Measurements from ENCODE around the gene CEP131. TPM values are rescaled to one million over a fixed set of nuclear protein-coding genes. Genes with fewer than 3 reads are reported as not detected.
A peak's percentile ranks its signal among the peaks of the same experiment; 100 is the strongest.
"Not testable (repeated sequence)": the region's sequence is repeated elsewhere in the genome, so short reads cannot be mapped to it uniquely, and the experiment has no call there.

CEP131 gene
- total RNA-seq, 1 donor from 2014 or later = 33.2 TPM

DNA sequence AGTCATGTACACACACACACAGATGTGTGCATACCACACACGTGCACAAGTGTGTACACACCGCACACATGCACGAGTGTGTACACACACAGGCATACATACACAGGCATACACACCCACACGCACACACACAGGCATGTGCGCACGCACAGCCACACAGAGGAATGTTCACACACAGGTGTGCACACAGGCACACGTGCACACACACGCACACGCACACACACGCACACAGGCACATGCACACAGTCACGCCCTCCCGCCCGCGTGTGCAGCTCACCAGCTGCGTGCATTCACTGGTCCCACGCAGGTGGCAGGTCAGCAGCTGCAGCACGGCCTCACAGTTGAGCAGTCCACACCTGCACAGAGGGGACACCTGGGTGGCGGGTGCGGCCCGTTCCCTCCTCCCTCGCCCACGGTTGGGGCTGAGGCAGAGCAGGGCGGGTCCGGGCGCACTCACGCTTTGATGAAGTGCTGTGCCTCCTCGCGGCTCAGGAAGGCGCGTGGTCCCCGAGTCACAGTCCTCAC, 8.4 kb upstream of the CEP131 start:
- DNase-seq (ENCODE audit: low spot score, unreplicated experiment) = no peak
- Mint-ChIP-seq H3K4me1 (ENCODE audit: low read depth) (peaks cover 2% of the 10 kb centered on the region), H3K4me3 (ENCODE audit: low read depth) (no peak overlapping the region), H3K27me3 (no peaks in the 10 kb centered on the region), H3K9me3 (ENCODE audit: low read depth) (no peaks in the 10 kb centered on the region), H3K27ac (no peak overlapping the region), H3K36me3 (ENCODE audit: insufficient read depth) (peaks cover 14% of the 10 kb centered on the region)
- TF ChIP-seq, protein P1, sequence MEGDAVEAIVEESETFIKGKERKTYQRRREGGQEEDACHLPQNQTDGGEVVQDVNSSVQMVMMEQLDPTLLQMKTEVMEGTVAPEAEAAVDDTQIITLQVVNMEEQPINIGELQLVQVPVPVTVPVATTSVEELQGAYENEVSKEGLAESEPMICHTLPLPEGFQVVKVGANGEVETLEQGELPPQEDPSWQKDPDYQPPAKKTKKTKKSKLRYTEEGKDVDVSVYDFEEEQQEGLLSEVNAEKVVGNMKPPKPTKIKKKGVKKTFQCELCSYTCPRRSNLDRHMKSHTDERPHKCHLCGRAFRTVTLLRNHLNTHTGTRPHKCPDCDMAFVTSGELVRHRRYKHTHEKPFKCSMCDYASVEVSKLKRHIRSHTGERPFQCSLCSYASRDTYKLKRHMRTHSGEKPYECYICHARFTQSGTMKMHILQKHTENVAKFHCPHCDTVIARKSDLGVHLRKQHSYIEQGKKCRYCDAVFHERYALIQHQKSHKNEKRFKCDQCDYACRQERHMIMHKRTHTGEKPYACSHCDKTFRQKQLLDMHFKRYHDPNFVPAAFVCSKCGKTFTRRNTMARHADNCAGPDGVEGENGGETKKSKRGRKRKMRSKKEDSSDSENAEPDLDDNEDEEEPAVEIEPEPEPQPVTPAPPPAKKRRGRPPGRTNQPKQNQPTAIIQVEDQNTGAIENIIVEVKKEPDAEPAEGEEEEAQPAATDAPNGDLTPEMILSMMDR (IDR thresholded peaks at IDR 0.05; ENCODE audit: unreplicated experiment) = no peak

- Mint-ChIP-seq H3K4me3 (ENCODE audit: low read depth) (no peak overlapping the region), H3K27ac (no peak overlapping the region), H3K27me3 (no peaks in the 10 kb centered on the region), H3K9me3 (ENCODE audit: low read depth) (no peaks in the 10 kb centered on the region), H3K4me1 (ENCODE audit: low read depth) (peaks cover 2% of the 10 kb centered on the region), H3K36me3 (ENCODE audit: insufficient read depth) (peaks cover 14% of the 10 kb centered on the region)
- DNase-seq (ENCODE audit: low spot score, unreplicated experiment) = no peak
- TF ChIP-seq, protein P1 (IDR thresholded peaks at IDR 0.05; ENCODE audit: unreplicated experiment) = peak; percentile 21
These were observed 7.5 kb upstream of the CEP131 start for GRCh38 chr17:81230043-81230820.

GRCh38 chr17:81229666-81229920, 6.8 kb upstream of the CEP131 start:
- Mint-ChIP-seq H3K36me3 (ENCODE audit: insufficient read depth) (peaks cover 11% of the 10 kb centered on the region), H3K27me3 (no peaks in the 10 kb centered on the region), H3K4me3 (ENCODE audit: low read depth) (no peak overlapping the region), H3K4me1 (ENCODE audit: low read depth) (no peaks in the 10 kb centered on the region), H3K9me3 (ENCODE audit: low read depth) (no peaks in the 10 kb centered on the region), H3K27ac (no peak overlapping the region)
- DNase-seq (ENCODE audit: low spot score, unreplicated experiment) = no peak
- TF ChIP-seq, protein P1 (IDR thresholded peaks at IDR 0.05; ENCODE audit: unreplicated experiment) = no peak

DNA sequence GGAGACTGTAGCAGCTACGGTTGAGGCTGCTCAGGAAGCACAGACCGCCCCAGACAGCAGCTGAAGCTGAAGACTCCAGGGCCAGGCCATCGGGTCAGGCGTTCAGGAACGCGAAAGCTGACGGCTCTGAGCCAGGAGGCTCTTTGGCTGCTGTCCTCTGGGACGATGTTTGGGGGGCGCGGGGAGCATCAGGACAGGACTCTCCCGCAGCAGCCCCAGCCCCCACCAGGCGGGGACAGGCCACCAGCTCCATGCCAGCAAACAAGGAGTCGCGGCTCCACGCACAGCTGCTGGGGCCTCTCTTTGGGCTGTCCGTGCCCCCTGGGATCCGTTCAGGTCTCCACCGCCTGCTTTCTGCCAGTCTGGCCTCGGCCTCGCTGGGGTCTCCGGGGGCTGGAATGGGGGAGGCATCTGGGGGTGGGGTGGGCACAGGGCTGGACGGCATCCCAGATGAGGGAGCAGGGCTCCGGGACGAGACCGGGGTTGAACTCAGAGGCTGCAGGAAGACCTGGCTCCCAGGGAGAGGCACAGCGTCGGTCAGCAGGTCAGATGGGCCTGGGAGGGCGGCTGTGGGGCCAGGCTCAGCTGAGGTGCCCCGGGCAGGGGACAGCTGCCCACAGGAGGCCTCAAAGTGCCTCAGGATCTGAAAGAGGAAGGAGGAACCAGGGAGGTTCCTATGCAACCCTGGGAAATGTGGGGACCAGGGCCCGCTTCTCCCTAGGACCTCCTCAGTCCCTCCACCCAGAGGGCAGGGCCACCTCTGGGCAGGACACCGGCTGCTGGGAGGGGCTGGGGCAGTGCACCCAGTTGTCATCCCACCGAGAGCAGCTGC, 6.3 kb upstream of the CEP131 start:
- H3K4me3 Mint-ChIP-seq (ENCODE audit: low read depth) = no peak overlapping the region
- TF ChIP-seq, protein P1 (IDR thresholded peaks at IDR 0.05; ENCODE audit: unreplicated experiment) = no peak
- peaks cover 11% of the 10 kb centered on the region for H3K36me3 Mint-ChIP-seq (ENCODE audit: insufficient read depth)

DNA sequence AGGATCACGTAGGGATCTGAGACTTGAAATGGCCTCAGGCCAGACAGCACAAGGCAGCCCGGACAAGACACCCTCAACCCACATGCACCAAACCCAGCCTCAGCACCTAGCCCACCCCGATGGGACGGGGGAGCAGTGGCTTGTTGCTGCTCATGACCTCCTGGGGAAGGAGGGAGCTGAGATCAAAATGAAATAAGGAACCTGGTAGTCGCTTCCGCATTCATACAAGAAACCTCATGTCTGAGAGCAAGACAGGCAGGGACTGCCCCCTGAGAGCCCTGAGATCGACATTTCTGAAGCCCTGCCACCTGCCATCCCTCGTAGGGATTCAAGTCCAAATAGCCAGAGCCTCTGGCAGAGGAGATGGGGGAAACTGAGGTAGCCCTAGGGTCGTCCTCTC, 5.7 kb upstream of the CEP131 start:
- Mint-ChIP-seq H3K9me3 (ENCODE audit: low read depth) (no peaks in the 10 kb centered on the region), H3K4me3 (ENCODE audit: low read depth) (no peak overlapping the region), H3K27ac (no peak overlapping the region), H3K4me1 (ENCODE audit: low read depth) (no peaks in the 10 kb centered on the region), H3K36me3 (ENCODE audit: insufficient read depth) (peaks cover 11% of the 10 kb centered on the region), H3K27me3 (no peaks in the 10 kb centered on the region)
- TF ChIP-seq, protein P1 (IDR thresholded peaks at IDR 0.05; ENCODE audit: unreplicated experiment) = no peak
- DNase-seq (ENCODE audit: low spot score, unreplicated experiment) = no peak

More for the DNA sequence above, 6.3 kb upstream of the CEP131 start:
- Mint-ChIP-seq H3K27ac (no peak overlapping the region), H3K9me3 (ENCODE audit: low read depth) (no peaks in the 10 kb centered on the region), H3K4me1 (ENCODE audit: low read depth) (no peaks in the 10 kb centered on the region), H3K27me3 (no peaks in the 10 kb centered on the region)
- no peak for DNase-seq (ENCODE audit: low spot score, unreplicated experiment)

- H3K36me3 Mint-ChIP-seq (ENCODE audit: insufficient read depth) = peaks cover 11% of the 10 kb centered on the region
- not testable (repeated sequence) for H3K4me3 Mint-ChIP-seq (ENCODE audit: low read depth); DNase-seq (ENCODE audit: low spot score, unreplicated experiment); H3K27me3 Mint-ChIP-seq; H3K27ac Mint-ChIP-seq; H3K9me3 Mint-ChIP-seq (ENCODE audit: low read depth); H3K4me1 Mint-ChIP-seq (ENCODE audit: low read depth)
These were observed 4.9 kb upstream of the CEP131 start for GRCh38 chr17:81227630-81228029.
